HEK293 (cell line): ENCODE data around the gene ZSWIM6.

Experiments used
- AEBP2 ChIP-seq: fragments of 450-650 bp; formaldehyde crosslinking; IDR thresholded peaks from 2 replicates; pipeline ENCODE4 v1.5.1; 2016; ENCODE audit warnings: missing biosample characterization, missing genetic modification characterization, borderline replicate concordance
- GFI1B ChIP-seq: fragments of 450-650 bp; formaldehyde crosslinking; IDR thresholded peaks from 2 replicates; pipeline ENCODE4 v1.5.1; 2016; ENCODE audit warnings: missing biosample characterization, missing genetic modification characterization
- GLI2 ChIP-seq: fragments of 450-650 bp; formaldehyde crosslinking; IDR thresholded peaks from 2 replicates; pipeline ENCODE4; 2017; ENCODE audit warnings: missing biosample characterization, missing genetic modification characterization, low read depth, borderline replicate concordance
- GLI4 ChIP-seq: fragments of 450-650 bp; formaldehyde crosslinking; IDR thresholded peaks from 2 replicates; pipeline ENCODE4 v1.5.1; 2016; ENCODE audit warnings: missing biosample characterization, missing genetic modification characterization
- GLIS1 ChIP-seq: fragments of 450-650 bp; formaldehyde crosslinking; IDR thresholded peaks from 2 replicates; pipeline ENCODE4 v1.5.1; 2016; ENCODE audit warnings: missing biosample characterization, missing genetic modification characterization
- OSR2 ChIP-seq: fragments of 450-650 bp; formaldehyde crosslinking; IDR thresholded peaks from 2 replicates; pipeline ENCODE4 v1.5.1; 2016; ENCODE audit warnings: missing biosample characterization, missing genetic modification characterization
- OVOL3 ChIP-seq: fragments of 450-650 bp; formaldehyde crosslinking; IDR thresholded peaks from 2 replicates; pipeline ENCODE4 v1.5.1; 2016; ENCODE audit warnings: missing biosample characterization, missing genetic modification characterization
- RBAK ChIP-seq: fragments of 450-650 bp; formaldehyde crosslinking; IDR thresholded peaks from 2 replicates; pipeline ENCODE4 v1.5.1; 2016; ENCODE audit warnings: missing biosample characterization, missing genetic modification characterization
- REPIN1 ChIP-seq: fragments of 450-650 bp; formaldehyde crosslinking; IDR thresholded peaks from 2 replicates; pipeline ENCODE4 v1.5.1; 2017; ENCODE audit warnings: missing biosample characterization, missing genetic modification characterization, low read depth
- SCRT2 ChIP-seq: fragments of 450-650 bp; formaldehyde crosslinking; IDR thresholded peaks from 2 replicates; pipeline ENCODE4 v1.5.1; 2016; ENCODE audit warnings: missing biosample characterization, missing genetic modification characterization
- SP3 ChIP-seq: fragments of 450-650 bp; formaldehyde crosslinking; IDR thresholded peaks from 2 replicates; pipeline ENCODE4 v1.5.1; 2016; ENCODE audit warnings: missing biosample characterization, missing genetic modification characterization
- TSHZ1 ChIP-seq: fragments of 450-650 bp; formaldehyde crosslinking; IDR thresholded peaks from 2 replicates; pipeline ENCODE4 v1.5.1; 2016; ENCODE audit warnings: missing biosample characterization, missing genetic modification characterization, borderline replicate concordance
- ZBTB21 ChIP-seq: fragments of 450-650 bp; formaldehyde crosslinking; IDR thresholded peaks from 2 replicates; pipeline ENCODE4 v1.5.1; 2017; ENCODE audit warnings: missing biosample characterization, missing genetic modification characterization
- ZBTB44 ChIP-seq: fragments of 450-650 bp; IDR thresholded peaks from 2 replicates; pipeline ENCODE4 v1.5.1; 2018; ENCODE audit warnings: missing biosample characterization, mild to moderate bottlenecking, missing genetic modification characterization
- ZBTB6 ChIP-seq: fragments of 450-650 bp; formaldehyde crosslinking; IDR thresholded peaks from 2 replicates; pipeline ENCODE4 v1.5.1; 2017; ENCODE audit warnings: missing biosample characterization, missing genetic modification characterization
- ZEB2 ChIP-seq: fragments of 450-650 bp; formaldehyde crosslinking; IDR thresholded peaks from 2 replicates; pipeline ENCODE4 v1.5.1; 2016; ENCODE audit warnings: missing biosample characterization, missing genetic modification characterization
- ZFP69B ChIP-seq: fragments of 450-650 bp; formaldehyde crosslinking; IDR thresholded peaks from 2 replicates; pipeline ENCODE4 v1.5.1; 2016; ENCODE audit warnings: missing biosample characterization, missing genetic modification characterization
- ZNF121 ChIP-seq: fragments of 450-650 bp; formaldehyde crosslinking; IDR thresholded peaks from 2 replicates; pipeline ENCODE4 v1.5.1; 2016; ENCODE audit warnings: missing biosample characterization, missing genetic modification characterization
- ZNF169 ChIP-seq: fragments of 450-650 bp; formaldehyde crosslinking; IDR thresholded peaks from 2 replicates; pipeline ENCODE4 v1.5.1; 2016; ENCODE audit warnings: missing biosample characterization, missing genetic modification characterization
- ZNF202 ChIP-seq: fragments of 450-650 bp; formaldehyde crosslinking; IDR thresholded peaks from 2 replicates; pipeline ENCODE4 v1.5.1; 2016; ENCODE audit warnings: missing biosample characterization, missing genetic modification characterization, borderline replicate concordance
- ZNF214 ChIP-seq: fragments of 450-650 bp; formaldehyde crosslinking; IDR thresholded peaks from 2 replicates; pipeline ENCODE4 v1.5.1; 2017; ENCODE audit warnings: missing biosample characterization, mild to moderate bottlenecking, missing genetic modification characterization, borderline replicate concordance
- ZNF248 ChIP-seq: fragments of 450-650 bp; formaldehyde crosslinking; IDR thresholded peaks from 2 replicates; pipeline ENCODE4 v1.5.1; 2017; ENCODE audit warnings: missing biosample characterization, missing genetic modification characterization
- ZNF324 ChIP-seq: fragments of 450-650 bp; formaldehyde crosslinking; IDR thresholded peaks from 2 replicates; pipeline ENCODE4 v1.5.1; 2016; ENCODE audit warnings: missing biosample characterization, missing genetic modification characterization
- ZNF37A ChIP-seq: fragments of 450-650 bp; IDR thresholded peaks from 2 replicates; pipeline ENCODE4 v1.5.1; 2018; ENCODE audit warnings: missing biosample characterization, missing genetic modification characterization
- ZNF426 ChIP-seq: fragments of 450-650 bp; formaldehyde crosslinking; IDR thresholded peaks from 2 replicates; pipeline ENCODE4 v1.5.1; 2017; ENCODE audit warnings: missing biosample characterization, missing genetic modification characterization, mild to moderate bottlenecking, inconsistent platforms, moderate library complexity
- ZNF521 ChIP-seq: fragments of 450-650 bp; formaldehyde crosslinking; IDR thresholded peaks from 2 replicates; pipeline ENCODE4 v1.5.1; 2017; ENCODE audit warnings: missing biosample characterization, mild to moderate bottlenecking, missing genetic modification characterization
- ZNF544 ChIP-seq: fragments of 450-650 bp; formaldehyde crosslinking; IDR thresholded peaks from 2 replicates; pipeline ENCODE4 v1.5.0; 2017; ENCODE audit warnings: missing biosample characterization, missing genetic modification characterization
- ZNF549 ChIP-seq: fragments of 450-650 bp; IDR thresholded peaks from 2 replicates; pipeline ENCODE4 v1.5.1; 2018; ENCODE audit warnings: missing biosample characterization, missing genetic modification characterization, mild to moderate bottlenecking, inconsistent platforms, moderate library complexity
- ZNF623 ChIP-seq: fragments of 450-650 bp; formaldehyde crosslinking; IDR thresholded peaks from 2 replicates; pipeline ENCODE4 v1.5.1; 2016; ENCODE audit warnings: missing biosample characterization, missing genetic modification characterization
- ZNF626 ChIP-seq: fragments of 450-650 bp; sonication (Bioruptor Pico); formaldehyde crosslinking; IDR thresholded peaks from 2 replicates; pipeline ENCODE4 v1.5.1; 2018; ENCODE audit warnings: missing biosample characterization, missing genetic modification characterization, inconsistent platforms
- ZNF629 ChIP-seq: fragments of 450-650 bp; formaldehyde crosslinking; IDR thresholded peaks from 2 replicates; pipeline ENCODE4 v1.5.1; 2017; ENCODE audit warnings: missing biosample characterization, missing genetic modification characterization
- ZNF645 ChIP-seq: fragments of 450-650 bp; formaldehyde crosslinking; IDR thresholded peaks from 2 replicates; pipeline ENCODE4; 2016; ENCODE audit warnings: missing biosample characterization, missing genetic modification characterization
- ZNF658 ChIP-seq: fragments of 450-650 bp; formaldehyde crosslinking; IDR thresholded peaks from 2 replicates; pipeline ENCODE4; 2016; ENCODE audit warnings: missing biosample characterization, missing genetic modification characterization
- ZNF792 ChIP-seq: fragments of 450-650 bp; formaldehyde crosslinking; IDR thresholded peaks from 2 replicates; pipeline ENCODE4 v1.5.1; 2016; ENCODE audit warnings: missing biosample characterization, missing genetic modification characterization
- ZSCAN23 ChIP-seq: fragments of 450-650 bp; formaldehyde crosslinking; IDR thresholded peaks from 2 replicates; pipeline ENCODE4 v1.5.1; 2016; ENCODE audit warnings: missing biosample characterization, missing genetic modification characterization

ZSWIM6 gene

GRCh38 chr5:61332851-61333320 is 828 bp downstream of the ZSWIM6 start (continued):
- no peak for TF ChIP-seq ZNF626 (tag by site-specific recombination)
- no peak for TF ChIP-seq OVOL3 (tag by site-specific recombination)
- no peak for TF ChIP-seq ZNF37A (tag by site-specific recombination)
- TF ChIP-seq OSR2: no peak
- no peak for TF ChIP-seq TSHZ1
- no peak for TF ChIP-seq GLI2 (tag by site-specific recombination)
- no peak for TF ChIP-seq ZNF521 (tag by site-specific recombination)
- TF ChIP-seq GLI4 (tag by site-specific recombination): no peak
- no peak for TF ChIP-seq ZBTB6
- TF ChIP-seq ZNF645 (tag by site-specific recombination): no peak
- TF ChIP-seq GFI1B: no peak
- no peak for TF ChIP-seq ZNF792 (tag by site-specific recombination)
- no peak for TF ChIP-seq ZNF549 (tag by site-specific recombination)
- TF ChIP-seq SCRT2: no peak
- TF ChIP-seq ZNF169 (tag by site-specific recombination): no peak
- TF ChIP-seq REPIN1 (tag by site-specific recombination): no peak
- no peak for TF ChIP-seq ZNF214 (tag by site-specific recombination)
- TF ChIP-seq GLIS1: peak; percentile 28; the same call in 1 of the 2 replicates
- no peak for TF ChIP-seq ZNF544 (tag by site-specific recombination)
- TF ChIP-seq ZNF248 (tag by site-specific recombination): no peak
- no peak for TF ChIP-seq ZBTB21 (tag by site-specific recombination)
- TF ChIP-seq ZNF426 (tag by site-specific recombination): no peak
- TF ChIP-seq ZFP69B (tag by site-specific recombination): no peak
- TF ChIP-seq ZNF629 (tag by site-specific recombination): no peak
- peak; percentile 25; the same call in 1 of the 2 replicates for TF ChIP-seq SP3 (tag by site-specific recombination)
- no peak for TF ChIP-seq ZNF202
- no peak for TF ChIP-seq ZNF121 (tag by site-specific recombination)
- TF ChIP-seq ZNF324: no peak
- TF ChIP-seq ZNF658 (tag by site-specific recombination): no peak
- no peak for TF ChIP-seq ZNF623 (tag by site-specific recombination)
- TF ChIP-seq AEBP2: no peak
- TF ChIP-seq ZBTB44 (tag by site-specific recombination): no peak
- TF ChIP-seq ZEB2 (tag by site-specific recombination): peak; percentile 42; the same call in 1 of the 2 replicates
- no peak for TF ChIP-seq ZSCAN23
- no peak for TF ChIP-seq RBAK
